ENCODE measurements around the gene UNC80.
"Not testable (repeated sequence)": the region's sequence is repeated elsewhere in the genome, so short reads cannot be mapped to it uniquely, and the experiment has no call there.

The UNC80 gene

GRCh38 chr2:209771474-209772289 is at the start of gene UNC80:
Gene UNC80 (plus strand): TSS chr2:209771832. CDS start chr2:209772073, 241 bp downstream.
- no peak for DNase-seq (ENCODE audit: low read depth)

- no peak for DNase-seq (ENCODE audit: low read depth)
Observed at GRCh38 chr2:209726311-209726710, 45.3 kb upstream of the UNC80 start.

- no peak for DNase-seq (ENCODE audit: low read depth)
Observed at GRCh38 chr2:209727077-209727476, 44.6 kb upstream of the UNC80 start.

- no peak for DNase-seq (ENCODE audit: low read depth)
Observed at GRCh38 chr2:209734805-209735204, 36.8 kb upstream of the UNC80 start.

- DNase-seq (ENCODE audit: low read depth) = no peak
Observed at GRCh38 chr2:209741953-209742352, 29.7 kb upstream of the UNC80 start.

- DNase-seq (ENCODE audit: low read depth) = no peak
Observed at GRCh38 chr2:209753020-209753419, 18.6 kb upstream of the UNC80 start.

GRCh38 chr2:209757163-209757562 is 14.5 kb upstream of the UNC80 start:
- DNase-seq (ENCODE audit: low read depth) = no peak

GRCh38 chr2:209761566-209761965 is 10.1 kb upstream of the UNC80 start:
- DNase-seq (ENCODE audit: low read depth) = no peak

- no peak for DNase-seq (ENCODE audit: low read depth)
Observed at GRCh38 chr2:209762563-209762962, 9.1 kb upstream of the UNC80 start.

- no peak for DNase-seq (ENCODE audit: low read depth)
Observed at GRCh38 chr2:209763106-209763505, 8.5 kb upstream of the UNC80 start.

GRCh38 chr2:209766613-209767012 is 5.0 kb upstream of the UNC80 start:
- no peak for DNase-seq (ENCODE audit: low read depth)

- DNase-seq (ENCODE audit: low read depth) = no peak
Observed at GRCh38 chr2:209767316-209767715, 4.3 kb upstream of the UNC80 start.

- DNase-seq (ENCODE audit: low read depth) = no peak
Observed at GRCh38 chr2:209768557-209768956, 3.1 kb upstream of the UNC80 start.

GRCh38 chr2:209772290-209772685 is 656 bp downstream of the UNC80 start:
- no peak for DNase-seq (ENCODE audit: low read depth)

- DNase-seq (ENCODE audit: low read depth) = no peak
Observed at GRCh38 chr2:209773377-209773776, 1.7 kb downstream of the UNC80 start.

GRCh38 chr2:209787416-209787815 is 15.8 kb downstream of the UNC80 start:
- no peak for DNase-seq (ENCODE audit: low read depth)

- no peak for DNase-seq (ENCODE audit: low read depth)
Observed at GRCh38 chr2:209788925-209789324, 17.3 kb downstream of the UNC80 start.

- no peak for DNase-seq (ENCODE audit: low read depth)
Observed at GRCh38 chr2:209790066-209790728, 18.6 kb downstream of the UNC80 start.

GRCh38 chr2:209791151-209791550 is 19.5 kb downstream of the UNC80 start:
- no peak for DNase-seq (ENCODE audit: low read depth)

GRCh38 chr2:209795425-209795824 is 23.8 kb downstream of the UNC80 start:
- DNase-seq (ENCODE audit: low read depth) = not testable (repeated sequence)

- no peak for DNase-seq (ENCODE audit: low read depth)
Observed at GRCh38 chr2:209805351-209805750, 33.7 kb downstream of the UNC80 start.

GRCh38 chr2:209806318-209806717 is 34.7 kb downstream of the UNC80 start:
- DNase-seq (ENCODE audit: low read depth) = no peak

GRCh38 chr2:209808521-209808920 is 36.9 kb downstream of the UNC80 start:
- DNase-seq (ENCODE audit: low read depth) = no peak

GRCh38 chr2:209809256-209809655 is 37.6 kb downstream of the UNC80 start:
- no peak for DNase-seq (ENCODE audit: low read depth)
